Metanephros (tissue), 2 donors: ENCODE results near the gene PCMTD2. TPM values are rescaled to one million over a fixed set of nuclear protein-coding genes. Genes with fewer than 3 reads are reported as not detected.

Experiments
- small RNA-seq: library from RNA; depleted of rRNA; stranded (forward); fragments of <200 nt; gene quantifications from one replicate; pipeline ENCODE3, GENCODE V24; 2014; ENCODE audit warnings: low replicate concordance
- total RNA-seq: library from RNA; depleted of rRNA; stranded (reverse); fragments of >200 nt; gene quantifications from one replicate; pipeline ENCODE4 v1.2.3, GENCODE V29; 2014

Gene PCMTD2
- 96.7 TPM for total RNA-seq

GRCh38 chr20:64255361-64256281 is at the start of gene PCMTD2:
PCMTD2 (plus strand) TSS chr20:64255748; CDS start chr20:64259966, 4,218 bp downstream.

Small RNA genes within 50 kb of the gene (small RNA-seq; reads per million reads assigned to genes)
- not detected for gene AL137028.2

Other genes with a start within 250 kb of the PCMTD2 start
- 3.6 TPM for gene C20orf204, start 219.6 kb upstream of the PCMTD2 start, total RNA-seq
- gene SOX18, start 206.1 kb upstream of the PCMTD2 start, total RNA-seq, result 20.5 TPM
- 35.6 TPM for gene TCEA2, start 192.6 kb upstream of the PCMTD2 start, total RNA-seq
- gene RGS19, start 176.2 kb upstream of the PCMTD2 start, total RNA-seq, result 10.7 TPM
- gene OPRL1, start 175.7 kb upstream of the PCMTD2 start, total RNA-seq, result 2.3 TPM
- gene LKAAEAR1, start 171.3 kb upstream of the PCMTD2 start, total RNA-seq, result 1.1 TPM
- gene NPBWR2, start 148.2 kb upstream of the PCMTD2 start, total RNA-seq, result not detected
- gene MYT1, start 91.3 kb upstream of the PCMTD2 start, total RNA-seq, result 0.29 TPM